HCEC 1CT (cell line): ENCODE measurements around the gene CROCC2.

Experiments used
- DNase-seq: peaks from one replicate; pipeline ENCODE4 v3.0.0-alpha.2; 2017

The CROCC2 gene

GRCh38 chr2:240906141-240906910 lies at the start of gene CROCC2:
Gene CROCC2 (plus strand): TSS chr2:240906336. CDS start chr2:240906514, 178 bp downstream.
- DNase-seq, result no peak

- DNase-seq, result no peak
Measured at GRCh38 chr2:240857039-240858008, 48.8 kb upstream of the CROCC2 start.

GRCh38 chr2:240858321-240858720 lies 47.8 kb upstream of the CROCC2 start:
- DNase-seq, result no peak

- DNase-seq, result no peak
Measured at GRCh38 chr2:240858871-240859270, 47.3 kb upstream of the CROCC2 start.

GRCh38 chr2:240861547-240861946 lies 44.6 kb upstream of the CROCC2 start:
- DNase-seq, result no peak

- DNase-seq, result no peak
Measured at GRCh38 chr2:240864475-240864874, 41.7 kb upstream of the CROCC2 start.

- no peak for DNase-seq
Measured at GRCh38 chr2:240865391-240865790, 40.7 kb upstream of the CROCC2 start.

- DNase-seq, result no peak
Measured at GRCh38 chr2:240868286-240869108, 37.6 kb upstream of the CROCC2 start, which contains the start of gene AGXT. Gene AGXT (plus strand): TSS chr2:240868824. CDS start chr2:240868866, 42 bp downstream.

GRCh38 chr2:240869109-240869955 lies 36.8 kb upstream of the CROCC2 start:
- no peak for DNase-seq

GRCh38 chr2:240869956-240870875 lies 35.9 kb upstream of the CROCC2 start:
- no peak for DNase-seq

GRCh38 chr2:240871071-240871958 lies 34.8 kb upstream of the CROCC2 start:
- no peak for DNase-seq

GRCh38 chr2:240872317-240873097 lies 33.6 kb upstream of the CROCC2 start:
- no peak for DNase-seq

GRCh38 chr2:240873098-240873788 lies 32.9 kb upstream of the CROCC2 start:
- no peak for DNase-seq

GRCh38 chr2:240873805-240874714 lies 32.1 kb upstream of the CROCC2 start:
- DNase-seq, result peak; percentile 20

- DNase-seq, result no peak
Measured at GRCh38 chr2:240874715-240875227, 31.4 kb upstream of the CROCC2 start.

GRCh38 chr2:240875228-240876034 lies 30.7 kb upstream of the CROCC2 start:
- no peak for DNase-seq
